OCI-LY3 (cell line): ENCODE measurements around the gene ZNF516.

ENCODE experiments used
- H2AFZ ChIP-seq: fragments of 200-600, 300-600 bp; shearing (Covaris generic); 2 replicates; pipeline ENCODE4 v1.6.0; 2014; ENCODE audit warnings: antibody characterized with exemption, low read depth, low read length
- H3K27ac ChIP-seq: fragments of 200-600, 300-600 bp; sonication (generic); 2 replicates; pipeline ENCODE4 v1.5.1; 2014; ENCODE audit warnings: mild to moderate bottlenecking, low read length, moderate library complexity, mixed read lengths
- H3K27me3 ChIP-seq: fragments of 200-600, 300-600 bp; sonication (generic); 2 replicates; pipeline ENCODE4 v1.6.1; 2014; ENCODE audit warnings: low read depth, low read length, mixed read lengths
- H3K36me3 ChIP-seq: fragments of 200-600, 300-600 bp; sonication (generic); replicated peaks from 2 replicates; pipeline ENCODE3; 2014; ENCODE audit warnings: low read depth, low read length, mixed read lengths
- H3K4me1 ChIP-seq: fragments of 300-600, 200-600 bp; sonication (generic); 2 replicates; pipeline ENCODE4 v1.6.1; 2014; ENCODE audit warnings: low read length, mixed read lengths
- H3K4me2 ChIP-seq: fragments of 200-600, 300-600 bp; sonication (generic); 2 replicates; pipeline ENCODE4 v1.6.1; 2014; ENCODE audit warnings: low read length, mixed read lengths
- H3K4me3 ChIP-seq: fragments of 300-600, 200-600 bp; sonication (generic); 2 replicates; pipeline ENCODE4 v1.5.1; 2014; ENCODE audit warnings: antibody characterized with exemption, mild to moderate bottlenecking, low read length, moderate library complexity
- H3K79me2 ChIP-seq: fragments of 300-600, 200-600 bp; shearing (Covaris generic); 2 replicates; pipeline ENCODE4 v1.6.1; 2014; ENCODE audit warnings: mild to moderate bottlenecking, low read length, mixed read lengths
- H3K9ac ChIP-seq: fragments of 300-600, 200-600 bp; shearing (Covaris generic); 2 replicates; pipeline ENCODE4 v1.6.0; 2014; ENCODE audit warnings: mild to moderate bottlenecking, low read length, moderate library complexity
- H3K9me3 ChIP-seq: fragments of 200-600, 300-600 bp; shearing (Covaris generic); 2 replicates; pipeline ENCODE4 v1.6.1; 2014; ENCODE audit warnings: low read length, mixed read lengths; ENCODE audit not compliant: insufficient read depth
- H4K20me1 ChIP-seq: fragments of 200-600, 300-600 bp; sonication (generic); 2 replicates; pipeline ENCODE4 v1.6.1; 2016; ENCODE audit warnings: low read length, mixed read lengths; ENCODE audit not compliant: insufficient read depth
- EZH2phosphoT487 ChIP-seq: fragments of 200-600 bp; shearing (Covaris generic); IDR thresholded peaks from 2 replicates; pipeline ENCODE4 v1.6.1; 2018; ENCODE audit warnings: antibody characterized with exemption, mixed run types, low read depth
- TF ChIP-seq, protein P1 (sequence below): fragments of 200-600, 300-600 bp; sonication (generic); IDR thresholded peaks from 2 replicates; pipeline ENCODE4 v1.5.1; 2014; ENCODE audit warnings: antibody characterized with exemption, low read length, low read depth

Gene ZNF516

GRCh38 chr18:76489081-76489480 is 6.0 kb downstream of the ZNF516 start:
- H3K27ac ChIP-seq, result no peak overlapping the region
- no peak for TF ChIP-seq EZH2phosphoT487
- TF ChIP-seq, protein P1, sequence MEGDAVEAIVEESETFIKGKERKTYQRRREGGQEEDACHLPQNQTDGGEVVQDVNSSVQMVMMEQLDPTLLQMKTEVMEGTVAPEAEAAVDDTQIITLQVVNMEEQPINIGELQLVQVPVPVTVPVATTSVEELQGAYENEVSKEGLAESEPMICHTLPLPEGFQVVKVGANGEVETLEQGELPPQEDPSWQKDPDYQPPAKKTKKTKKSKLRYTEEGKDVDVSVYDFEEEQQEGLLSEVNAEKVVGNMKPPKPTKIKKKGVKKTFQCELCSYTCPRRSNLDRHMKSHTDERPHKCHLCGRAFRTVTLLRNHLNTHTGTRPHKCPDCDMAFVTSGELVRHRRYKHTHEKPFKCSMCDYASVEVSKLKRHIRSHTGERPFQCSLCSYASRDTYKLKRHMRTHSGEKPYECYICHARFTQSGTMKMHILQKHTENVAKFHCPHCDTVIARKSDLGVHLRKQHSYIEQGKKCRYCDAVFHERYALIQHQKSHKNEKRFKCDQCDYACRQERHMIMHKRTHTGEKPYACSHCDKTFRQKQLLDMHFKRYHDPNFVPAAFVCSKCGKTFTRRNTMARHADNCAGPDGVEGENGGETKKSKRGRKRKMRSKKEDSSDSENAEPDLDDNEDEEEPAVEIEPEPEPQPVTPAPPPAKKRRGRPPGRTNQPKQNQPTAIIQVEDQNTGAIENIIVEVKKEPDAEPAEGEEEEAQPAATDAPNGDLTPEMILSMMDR, result no peak
- H3K9ac ChIP-seq, result no peak overlapping the region
- no peaks in the 10 kb centered on the region for H3K9me3 ChIP-seq
- H3K4me2 ChIP-seq, result no peak overlapping the region
- peaks cover 10% of the 10 kb centered on the region; the same call in 1 of the 2 replicates for H3K27me3 ChIP-seq
- no peaks in the 10 kb centered on the region for H3K36me3 ChIP-seq
- no peak overlapping the region for H3K4me3 ChIP-seq
- H3K4me1 ChIP-seq, result peaks cover 4% of the 10 kb centered on the region; the same call in 1 of the 2 replicates
- no peak overlapping the region for H2AFZ ChIP-seq
- H4K20me1 ChIP-seq, result no peaks in the 10 kb centered on the region
- H3K79me2 ChIP-seq, result peaks cover 8% of the 10 kb centered on the region

DNA sequence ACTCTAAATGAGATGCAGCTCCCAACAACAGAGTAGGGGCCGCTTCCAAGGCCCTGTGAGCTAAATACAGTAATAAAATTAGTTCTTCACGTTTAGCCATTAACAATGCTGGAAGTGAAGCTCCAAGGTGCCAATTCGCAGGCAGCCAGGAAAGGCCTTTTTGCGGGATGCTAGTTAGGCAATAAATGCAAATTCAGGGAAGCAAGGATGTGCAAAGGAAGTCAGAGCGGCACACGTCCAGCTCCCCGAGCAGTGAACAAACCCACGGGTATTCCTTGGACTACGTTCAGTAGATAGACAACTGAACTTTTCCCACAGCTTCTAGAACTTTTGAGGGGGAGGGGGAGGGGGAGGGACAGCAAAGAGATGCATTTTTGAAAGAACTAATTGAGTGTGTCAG is 6.9 kb downstream of the ZNF516 start:
- Histone ChIP-seq H3K79me2 (peaks cover 8% of the 10 kb centered on the region), H3K27me3 (peaks cover 10% of the 10 kb centered on the region; the same call in 1 of the 2 replicates), H2AFZ (no peak overlapping the region), H3K36me3 (no peaks in the 10 kb centered on the region), H3K4me1 (peaks cover 4% of the 10 kb centered on the region; the same call in 1 of the 2 replicates), H3K9me3 (no peaks in the 10 kb centered on the region), H3K4me3 (no peak overlapping the region), H3K9ac (no peak overlapping the region), H4K20me1 (no peaks in the 10 kb centered on the region), H3K27ac (no peak overlapping the region), H3K4me2 (no peak overlapping the region)
- TF ChIP-seq, protein P1, result no peak
- TF ChIP-seq EZH2phosphoT487, result no peak

- H3K27me3 ChIP-seq, result peaks cover 10% of the 10 kb centered on the region; the same call in 1 of the 2 replicates
- peaks cover 4% of the 10 kb centered on the region; the same call in 1 of the 2 replicates for H3K4me1 ChIP-seq
- no peak overlapping the region for H3K9ac ChIP-seq
- H3K4me3 ChIP-seq, result no peak overlapping the region
- no peaks in the 10 kb centered on the region for H3K36me3 ChIP-seq
- H3K79me2 ChIP-seq, result peaks cover 8% of the 10 kb centered on the region
- H4K20me1 ChIP-seq, result no peaks in the 10 kb centered on the region
- no peak for TF ChIP-seq EZH2phosphoT487
- TF ChIP-seq, protein P1, result no peak
- H3K9me3 ChIP-seq, result no peaks in the 10 kb centered on the region
- H3K4me2 ChIP-seq, result no peak overlapping the region
- no peak overlapping the region for H3K27ac ChIP-seq
- no peak overlapping the region for H2AFZ ChIP-seq
Observed at GRCh38 chr18:76487782-76488181, 7.3 kb downstream of the ZNF516 start.

DNA sequence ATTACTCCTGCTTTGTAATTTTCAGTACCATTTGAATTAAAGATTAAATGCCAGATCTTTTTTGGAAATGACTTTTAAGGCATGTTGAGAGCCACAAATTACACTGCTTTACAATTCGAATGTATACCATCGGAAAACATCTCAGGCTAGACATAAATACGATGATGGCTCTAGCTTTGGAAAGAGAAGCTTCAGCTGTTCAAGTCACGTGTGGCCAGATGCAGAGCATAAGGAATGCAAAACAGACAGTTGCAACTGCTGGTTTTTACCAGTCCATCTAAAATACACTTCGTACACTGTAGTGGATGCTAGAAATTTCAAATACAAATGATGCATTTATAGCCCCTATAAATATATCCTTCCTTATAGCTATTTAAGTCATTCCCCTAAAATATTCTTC is 8.0 kb downstream of the ZNF516 start:
- Histone ChIP-seq H3K27me3 (peaks cover 10% of the 10 kb centered on the region; the same call in 1 of the 2 replicates), H3K4me2 (no peak overlapping the region), H3K27ac (no peak overlapping the region), H3K79me2 (peaks cover 4% of the 10 kb centered on the region), H3K4me1 (peaks cover 2% of the 10 kb centered on the region; the same call in 1 of the 2 replicates), H3K4me3 (no peak overlapping the region), H3K9me3 (no peaks in the 10 kb centered on the region), H3K36me3 (no peaks in the 10 kb centered on the region), H3K9ac (no peak overlapping the region), H2AFZ (no peak overlapping the region), H4K20me1 (no peaks in the 10 kb centered on the region)
- TF ChIP-seq EZH2phosphoT487, result no peak
- TF ChIP-seq, protein P1, result no peak
